GM19238 (cell line): ENCODE results near the gene C4orf46.

ENCODE experiments used
- DNase-seq: peaks from one replicate; pipeline ENCODE4 v3.0.0; 2011; ENCODE audit warnings: low spot score; ENCODE audit not compliant: insufficient read length

The C4orf46 gene

DNA sequence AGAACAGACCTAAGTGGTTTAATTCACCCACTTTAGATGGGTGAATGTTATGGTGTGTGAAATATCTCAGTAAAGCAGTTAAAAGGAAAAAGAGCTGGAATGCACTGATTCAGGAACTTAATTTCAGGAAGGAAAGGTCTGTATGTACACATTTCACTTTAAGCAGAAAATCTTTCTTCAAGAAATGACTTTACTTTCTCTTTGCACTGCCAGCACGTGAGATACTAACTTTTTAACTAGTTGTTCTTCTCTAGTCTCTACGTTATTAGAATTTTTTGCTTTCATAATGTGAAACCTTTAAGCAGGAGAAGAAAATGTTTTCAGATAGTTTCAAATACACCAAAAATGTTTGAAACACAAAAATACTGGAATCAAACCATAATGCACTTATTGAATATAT is 18.8 kb downstream of the C4orf46 start:
- no peak for DNase-seq

DNA sequence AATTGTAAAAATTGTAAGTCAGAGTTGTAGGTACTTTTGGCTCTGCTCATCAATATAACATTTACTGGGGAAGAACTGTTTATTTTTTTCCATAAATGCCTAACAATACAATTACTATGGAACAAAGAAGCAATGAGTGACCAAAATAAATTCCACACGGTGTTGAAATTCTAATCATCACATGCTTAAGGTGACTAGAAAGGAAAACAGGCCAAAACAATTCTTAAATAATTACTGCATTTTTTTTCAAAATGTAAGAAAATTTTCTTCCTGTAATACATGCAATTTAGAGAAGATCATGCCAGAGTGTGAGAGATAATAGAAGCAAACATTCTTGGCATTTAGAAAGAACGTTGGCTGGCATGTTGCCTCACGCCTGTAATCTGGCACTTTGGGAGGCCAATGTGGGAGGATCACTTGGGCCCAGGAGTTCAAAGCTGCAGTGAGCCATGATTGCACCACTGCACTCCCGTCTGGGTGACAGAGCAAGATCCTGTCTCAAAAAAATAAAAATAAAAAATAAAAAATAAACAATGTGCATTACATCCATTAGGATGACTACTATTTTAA is 22.5 kb downstream of the C4orf46 start:
- DNase-seq, result no peak

DNA sequence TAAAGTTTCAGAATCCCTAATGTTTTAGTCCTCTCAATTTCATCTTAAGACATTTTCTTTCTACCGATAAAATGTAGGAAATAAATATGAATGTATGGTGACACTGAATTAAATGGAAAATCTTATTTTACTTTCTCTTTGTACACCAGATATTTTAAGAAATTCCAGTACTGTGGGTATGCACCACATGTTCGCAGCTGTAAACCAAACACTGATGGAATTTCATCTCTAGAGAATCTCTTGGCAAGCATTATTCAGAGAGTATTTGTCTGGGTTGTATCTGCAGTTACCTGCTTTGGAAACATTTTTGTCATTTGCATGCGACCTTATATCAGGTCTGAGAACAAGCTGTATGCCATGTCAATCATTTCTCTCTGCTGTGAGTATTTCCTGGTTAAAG is 26.9 kb downstream of the C4orf46 start:
- DNase-seq, result no peak

DNA sequence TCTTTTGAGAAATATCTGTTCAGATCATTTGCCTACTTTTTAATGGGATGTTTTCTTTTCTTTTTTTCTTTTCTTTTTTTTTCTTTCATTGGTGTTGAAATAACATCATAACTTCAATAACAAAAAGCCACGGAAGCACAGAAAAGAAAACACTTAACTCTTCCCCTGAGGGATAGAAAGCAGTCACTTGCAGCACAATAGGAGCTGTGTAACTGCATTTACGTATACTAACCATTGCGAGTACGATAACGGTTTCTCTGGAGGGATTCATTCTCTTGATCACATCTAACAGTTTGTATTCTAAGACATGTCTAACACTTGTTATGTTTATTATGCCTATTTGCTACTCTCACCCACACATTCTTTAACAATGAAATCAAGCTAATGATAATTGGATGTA is 27.3 kb downstream of the C4orf46 start:
- no peak for DNase-seq

DNA sequence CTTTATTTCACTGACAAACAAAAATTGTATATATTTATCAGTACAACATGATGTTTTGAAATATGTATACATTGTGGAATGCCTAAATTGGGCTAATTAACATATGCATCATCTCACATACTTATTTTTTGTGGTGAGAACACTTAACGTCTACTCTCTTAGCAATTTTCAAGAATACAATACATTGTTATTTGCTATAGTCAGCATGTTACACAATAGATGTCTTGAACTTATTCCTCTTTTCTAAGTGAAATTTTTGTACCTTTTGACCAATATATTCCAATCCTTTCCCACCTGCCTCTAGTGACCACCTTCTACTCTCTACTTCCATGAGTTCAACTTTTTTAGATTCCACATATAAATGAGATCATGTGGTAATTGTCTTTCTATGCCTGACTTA is 35.1 kb downstream of the C4orf46 start:
- no peak for DNase-seq

DNA sequence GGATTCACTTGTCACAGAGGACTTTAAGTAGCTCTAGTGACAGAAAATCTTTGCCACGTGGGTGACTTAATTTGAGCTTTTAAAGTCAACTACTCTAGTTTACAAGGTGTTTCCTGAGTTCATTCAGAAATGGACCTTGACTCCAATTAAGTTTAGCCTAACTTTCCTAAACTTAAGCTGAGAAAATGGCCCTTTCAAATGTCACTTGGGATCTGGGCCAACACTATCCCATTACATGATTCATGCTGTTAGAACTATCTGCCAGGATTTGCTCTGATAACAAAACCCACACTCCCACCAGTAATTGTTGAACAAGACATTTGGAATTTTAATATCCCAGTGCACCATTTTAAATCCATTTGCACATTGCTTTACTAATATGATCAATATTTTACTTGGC is 40.8 kb downstream of the C4orf46 start:
- DNase-seq, result no peak

DNA sequence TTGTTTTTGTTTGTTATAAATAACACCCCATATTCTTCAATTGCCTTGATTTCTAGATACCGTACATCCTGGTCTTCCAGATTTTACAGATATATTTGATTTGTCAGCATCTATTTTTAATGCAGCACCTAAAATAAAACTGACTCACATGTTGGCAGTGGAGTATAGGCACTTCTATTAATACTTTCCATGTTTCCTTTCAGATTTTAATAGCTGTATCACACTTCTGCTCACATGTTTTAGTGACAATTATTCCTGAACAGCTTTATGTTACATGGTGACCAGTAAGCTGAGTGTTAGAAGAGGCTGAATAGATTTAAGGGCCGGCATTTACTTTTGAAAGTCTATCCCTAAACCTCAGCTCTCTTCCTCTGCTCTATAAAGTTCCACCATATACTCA is 46.1 kb downstream of the C4orf46 start:
- DNase-seq, result no peak

DNA sequence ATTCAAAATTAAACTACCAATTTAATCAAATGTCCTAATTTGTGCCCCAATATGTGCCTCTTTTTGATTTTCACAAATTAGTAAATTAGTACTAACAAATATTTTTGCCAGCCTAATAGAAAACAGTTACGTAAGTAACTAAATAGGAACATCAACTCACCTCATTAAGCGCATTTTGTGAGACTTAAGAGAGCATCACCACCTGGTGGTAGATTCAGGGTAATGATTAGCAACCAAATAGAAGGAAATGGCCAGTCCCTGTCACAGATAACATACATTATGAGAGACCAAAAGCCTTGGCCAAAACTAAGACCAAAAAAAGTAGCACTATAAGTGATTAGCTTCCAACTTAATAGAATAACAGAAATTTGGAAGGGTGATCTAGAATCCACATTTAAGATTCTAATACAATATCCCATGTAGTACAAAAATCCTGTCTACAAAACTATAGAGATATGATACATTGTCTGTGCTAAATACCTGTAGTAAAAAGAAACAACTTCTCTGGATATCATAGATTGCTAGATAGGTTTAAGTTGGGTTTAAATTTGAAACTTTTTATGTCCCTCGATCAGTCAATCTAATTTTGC is 46.7 kb downstream of the C4orf46 start:
- DNase-seq, result no peak

DNA sequence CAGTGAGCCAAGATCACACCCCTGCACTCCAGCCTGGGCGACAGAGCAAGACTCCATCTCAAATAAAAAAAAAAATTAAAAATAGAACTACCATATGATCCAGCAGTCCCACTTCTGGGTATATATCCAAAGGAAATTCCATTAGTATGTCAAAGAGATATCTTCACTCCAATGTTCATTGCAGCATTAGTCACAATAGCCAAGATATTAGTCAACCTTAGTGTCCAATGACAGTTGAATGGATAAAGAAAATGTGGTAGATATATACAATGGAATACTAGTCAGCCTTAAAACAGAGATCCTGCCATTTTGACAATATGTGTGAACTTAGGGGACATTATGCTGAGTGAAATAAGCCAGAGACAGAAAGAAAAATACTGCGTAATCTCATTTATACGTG is 49.4 kb downstream of the C4orf46 start:
- DNase-seq, result no peak

DNA sequence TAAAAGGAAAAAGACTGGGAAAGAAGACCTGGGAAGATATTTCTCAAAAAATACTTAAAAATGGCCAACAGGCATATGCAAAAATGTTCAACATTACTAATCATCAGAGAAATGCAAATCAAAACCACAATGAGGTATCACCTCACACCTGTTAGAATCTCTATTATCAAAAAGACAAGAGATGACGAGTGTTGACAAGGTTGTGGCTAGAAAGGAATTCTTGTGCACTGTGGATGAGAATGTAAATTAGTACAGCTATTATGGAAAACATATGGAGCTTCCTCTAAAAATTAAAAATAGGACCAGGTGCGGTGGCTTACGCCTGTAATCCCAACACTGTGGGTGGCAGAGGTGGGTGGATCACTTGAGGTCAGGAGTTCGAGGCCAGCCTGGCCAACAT is 50.0 kb downstream of the C4orf46 start:
- DNase-seq, result no peak

DNA sequence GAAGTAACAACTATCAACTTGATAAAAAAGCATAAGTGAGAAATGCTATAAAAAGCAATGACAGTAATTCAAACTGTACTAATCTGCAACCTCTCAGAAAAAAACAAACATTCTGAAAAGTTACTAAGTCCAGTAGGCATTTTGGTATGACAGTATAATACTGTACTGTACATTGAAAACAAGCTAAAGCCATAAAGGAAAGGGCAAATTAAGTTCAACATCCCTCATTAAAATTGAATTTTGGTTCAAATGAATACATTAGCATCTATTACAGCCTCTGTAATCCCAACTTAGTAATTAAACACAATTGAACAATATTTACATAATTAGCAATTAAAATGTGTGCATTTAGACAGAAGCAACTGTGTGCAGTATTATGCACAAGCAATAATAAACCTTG is 53.7 kb downstream of the C4orf46 start:
- no peak for DNase-seq
